K562 (cell line): ENCODE measurements around the gene C12orf60. TPM values are rescaled to one million over a fixed set of nuclear protein-coding genes. Genes with fewer than 3 reads are reported as not detected.

ENCODE experiments used
- ATAC-seq: fragments of 200-7000 bp; cut with Tn5 transposase; 3 replicates; pipeline ENCODE4 v1.9.1; 2020; ENCODE audit warnings: moderate library complexity
- BruUV-seq: library from RNA; stranded (reverse); fragments of 400-500 nt; replicated peaks from 2 replicates; lab custom pipeline; 2021; lab: Mats Ljungman, UMichigan
- CTCF ChIA-PET: fragments of 300-600 bp; formaldehyde crosslinking; extraction: SDS; loops from one replicate; lab custom pipeline; 2021; ENCODE audit warnings: low intra/inter-chr PET ratio; lab: Yijun Ruan, JAX
- POLR2A ChIA-PET: fragments of 300-600, 350-650 bp; sonication (Branson Sonifier 250); formaldehyde crosslinking; extraction: SDS; loops from one replicate; lab custom pipeline; 2021; ENCODE audit warnings: antibody characterized with exemption, inconsistent platforms; lab: Yijun Ruan, JAX
- DNase-seq, 4 experiments: peaks; one replicate each; pipeline versions ENCODE4 v3.0.0 to v3.0.0-alpha.2; 2011 to 2018; ENCODE audit warnings: low spot score in 3 of 4, mixed read lengths in 3 of 4; ENCODE audit errors: extremely low read depth in 1 of 4
- FAIRE-seq: peaks from 2 replicates; lab custom pipeline; 2011; peaks lifted over from hg19 to GRCh38; lab: Jason Lieb, UNC
- H2AFZ ChIP-seq: 2 replicates; pipeline ENCODE4 v1.6.0; 2011; ENCODE audit warnings: low read depth, low read length, control low read depth, inconsistent platforms
- H3K27ac ChIP-seq: fragments of 200-600 bp; 3 replicates; pipeline ENCODE4 v1.8.0; 2011; ENCODE audit warnings: low read depth, mild to moderate bottlenecking, control low read depth, inconsistent platforms, low read length, moderate library complexity, mixed read lengths; ENCODE audit errors: extremely low read depth
- H3K27me3 ChIP-seq, 2 experiments: fragments of 300-600 bp in 1 of 2; 2 replicates in 1 of 2; 3 replicates in 1 of 2; pipeline versions ENCODE4 v1.6.0 to v1.8.0; 2011; ENCODE audit warnings: inconsistent platforms in 2 of 2, low read length in 2 of 2, mild to moderate bottlenecking in 1 of 2, mixed read lengths in 1 of 2, moderate library complexity in 1 of 2; ENCODE audit not compliant: control insufficient read depth in 2 of 2, insufficient read depth in 2 of 2
- H3K36me3 ChIP-seq: fragments of 300-600 bp; 3 replicates; pipeline ENCODE4 v1.8.0; 2011; ENCODE audit warnings: mild to moderate bottlenecking, low read length, inconsistent platforms; ENCODE audit not compliant: control insufficient read depth, insufficient read depth
- H3K4me1 ChIP-seq, 2 experiments: fragments of 200-600 bp in 1 of 2; replicated peaks in 1 of 2; 2 replicates in 1 of 2; 3 replicates in 1 of 2; pipeline versions ENCODE4 v1.5.1 to v1.8.0; 2011; ENCODE audit warnings: inconsistent platforms in 2 of 2, low read length in 2 of 2, mild to moderate bottlenecking in 1 of 2, mixed read lengths in 1 of 2, moderate library complexity in 1 of 2; ENCODE audit not compliant: control insufficient read depth in 2 of 2, insufficient read depth in 2 of 2
- H3K4me2 ChIP-seq: 2 replicates; pipeline ENCODE4 v1.6.1; 2011; ENCODE audit warnings: low read length, control low read depth, inconsistent platforms, mixed read lengths; ENCODE audit not compliant: insufficient read depth
- H3K4me3 ChIP-seq: fragments of 200-600 bp; sonication (generic), shearing (Covaris generic); 2 replicates; pipeline ENCODE4 v1.5.1; 2016; ENCODE audit warnings: control low read depth, inconsistent platforms
- H3K79me2 ChIP-seq: fragments of 200-600 bp; 3 replicates; pipeline ENCODE4 v1.8.0; 2011; ENCODE audit warnings: low read length, inconsistent platforms; ENCODE audit not compliant: control insufficient read depth, insufficient read depth
- H3K9ac ChIP-seq, 2 experiments: 2 replicates each; pipeline versions ENCODE4 v1.6.0 to v1.6.1; 2011; ENCODE audit warnings: low read depth in 2 of 2, low read length in 2 of 2, control low read depth in 1 of 2, inconsistent platforms in 1 of 2, mild to moderate bottlenecking in 1 of 2, mixed read lengths in 1 of 2; ENCODE audit not compliant: insufficient read depth in 1 of 2
- H3K9me1 ChIP-seq: one replicate; pipeline ENCODE4 v1.6.0; 2011; ENCODE audit warnings: inconsistent platforms, mild to moderate bottlenecking, low read length, moderate library complexity; ENCODE audit not compliant: control insufficient read depth, insufficient read depth
- H3K9me3 ChIP-seq: replicated peaks from 2 replicates; pipeline ENCODE4 v1.5.1; 2011; ENCODE audit warnings: low read depth, low read length, inconsistent platforms; ENCODE audit not compliant: control insufficient read depth, insufficient read depth
- H4K20me1 ChIP-seq: replicated peaks from 2 replicates; pipeline ENCODE4 v1.6.1; 2011; ENCODE audit warnings: low read length, inconsistent platforms, mixed read lengths; ENCODE audit not compliant: control insufficient read depth, insufficient read depth
- ASH1L ChIP-seq: fragments of 450-650 bp; IDR thresholded peaks from 2 replicates; pipeline ENCODE4 v1.6.1; 2018; ENCODE audit warnings: borderline replicate concordance, mild to moderate bottlenecking, low read depth; ENCODE audit not compliant: partially characterized antibody
- CHAMP1 ChIP-seq: fragments of 450-650 bp; IDR thresholded peaks from 2 replicates; pipeline ENCODE4 v1.6.1; 2016; ENCODE audit warnings: mild to moderate bottlenecking
- CHCHD3 ChIP-seq: fragments of 250-450 bp; sonication (Bioruptor Pico); IDR thresholded peaks from 2 replicates; pipeline ENCODE4 v2.1.2; 2022; ENCODE audit warnings: mild to moderate bottlenecking
- KAT7 ChIP-seq: sonication (generic); formaldehyde crosslinking; IDR thresholded peaks from 2 replicates; pipeline ENCODE4 v1.8.0; 2022; ENCODE audit warnings: missing genetic modification reagents, mild to moderate bottlenecking, borderline replicate concordance
- LCOR ChIP-seq: sonication (generic); formaldehyde crosslinking; IDR thresholded peaks from 2 replicates; pipeline ENCODE4 v1.8.0; 2022; ENCODE audit warnings: mild to moderate bottlenecking, missing genetic modification reagents
- MTA1 ChIP-seq: fragments of 450-650 bp; IDR thresholded peaks from 2 replicates; pipeline ENCODE4 v1.6.1; 2017; ENCODE audit warnings: borderline replicate concordance
- PPARD ChIP-seq: fragments of 250-450 bp; sonication (Bioruptor Pico); IDR thresholded peaks from 2 replicates; pipeline ENCODE4 v1.8.0; 2022; ENCODE audit warnings: inconsistent platforms, mild to moderate bottlenecking, moderate library complexity
- RAD21 ChIP-seq, 2 experiments: fragments of 250-450 bp in 1 of 2; fragments of 450-650 bp in 1 of 2; sonication (Bioruptor Pico) in 1 of 2; formaldehyde crosslinking in 1 of 2; IDR thresholded peaks in 1 of 2; conservative IDR thresholded peaks in 1 of 2; 2 replicates each; pipeline versions ENCODE4 v1.4.0 to v1.8.0; 2020 to 2022; ENCODE audit warnings: mild to moderate bottlenecking in 2 of 2, moderate library complexity in 1 of 2
- RCOR1 ChIP-seq, 2 experiments: IDR thresholded peaks; 2 replicates each; pipeline ENCODE4 v1.6.1; 2012; ENCODE audit warnings: low read depth in 2 of 2, low read length in 2 of 2, borderline replicate concordance in 1 of 2, improper control_type of control experiment in 1 of 2
- SMARCB1 ChIP-seq: IDR thresholded peaks from 2 replicates; pipeline ENCODE4 v1.6.1; 2011; ENCODE audit warnings: improper control_type of control experiment, low read depth; ENCODE audit not compliant: insufficient read length
- SRSF3 ChIP-seq: fragments of 200-400 bp; formaldehyde crosslinking; IDR thresholded peaks from 2 replicates; pipeline ENCODE4 v1.6.1; 2016; ENCODE audit warnings: mild to moderate bottlenecking, low read length, moderate library complexity; ENCODE audit not compliant: insufficient read depth
- TRIM24 ChIP-seq, 2 experiments: fragments of 450-650 bp; IDR thresholded peaks; 2 replicates each; pipeline ENCODE4 v1.6.1; 2016
- ZC3H4 ChIP-seq: sonication (generic); formaldehyde crosslinking; IDR thresholded peaks from 2 replicates; pipeline ENCODE4 v1.9.0; 2021; ENCODE audit warnings: missing genetic modification reagents, borderline replicate concordance
- WGBS: fragments of 100-300 bp; shearing (Covaris generic); methylation state at CpG from one replicate; pipeline ENCODE4 v1.1.6; 2016; ENCODE audit warnings: low coverage, mixed read lengths; ENCODE audit not compliant: insufficient coverage; ENCODE audit errors: missing lambda C conversion rate; 5-methylcytosine and 5-hydroxymethylcytosine counted together
- in situ Hi-C: fragments of 300-500 bp; cut with MboI; formaldehyde crosslinking; loops from 4 replicates; pipeline ENCODE4 v1.15.0; 2018; ENCODE audit warnings: inconsistent platforms, mixed read lengths
- intact Hi-C: fragments of 100-400 bp; cut with micrococcal nuclease; formaldehyde crosslinking; loops from 2 replicates; pipeline ENCODE4 v1.14.2; 2022
- polyA plus RNA-seq, 8 experiments: library from polyadenylated mRNA; depleted of rRNA in 4 of 8; stranded (reverse) in 5 of 8; unstranded in 3 of 8; fragments of >200 nt; fragmentation: Nextera tagmentation in 2 of 8; fragmentation: Illumina TruSeq in 1 of 8; extraction: Ambion mirVana in 2 of 8; extraction: Trizol in 1 of 8; gene quantifications; 2 replicates each; pipeline versions ENCODE4 v1.2.1 to v1.2.3, GENCODE V29; 2011 to 2014; ENCODE audit warnings: inconsistent platforms in 1 of 8, missing spikeins in 1 of 8
- total RNA-seq, 7 experiments: library from RNA; depleted of rRNA in 6 of 7; stranded (reverse); fragments of >200 nt in 6 of 7; fragmentation: Illumina TruSeq in 2 of 7; extraction: Trizol in 2 of 7; gene quantifications; 2 replicates each; pipeline versions ENCODE4 v1.2.1 to v1.2.3, GENCODE V29; 2011 to 2021; ENCODE audit warnings: low replicate concordance in 1 of 7
- TF ChIP-seq, protein P1 (sequence below): fragments of 450-650 bp; conservative IDR thresholded peaks from 2 replicates; pipeline ENCODE4 v1.6.1; 2016; ENCODE audit warnings: missing genetic modification characterization, low read depth, mild to moderate bottlenecking, missing compliant biosample characterization, moderate library complexity

C12orf60 gene
- total and polyA plus RNA-seq, 9 of the 15 experiments (the other 6 are each of a cell fraction or from before 2014, with no cell fraction given) = 0.41 to 4.4 (median 2.5) TPM

- no peak for ATAC-seq
- no peak overlapping the region for H3K9ac ChIP-seq
- FAIRE-seq = no peak
- H3K9me3 ChIP-seq = no peaks in the 10 kb centered on the region
- in situ Hi-C loops (no loop called here), intact Hi-C loops (no loop called here)
- no TSS peak for BruUV-seq
- H3K27me3 ChIP-seq = peaks cover 0 to 14% of the 10 kb centered on the region in 2 experiments; a peak in 2 of 5 replicates
- no peak overlapping the region for H2AFZ ChIP-seq
- no peak for TF ChIP-seq RAD21 (CRISPR knock-in tag; conservative IDR thresholded peaks at IDR 0.05 in 1 of 2, IDR thresholded peaks at IDR 0.05 in 1 of 2)
- TF ChIP-seq MTA1 = no peak
- TF ChIP-seq SMARCB1 = no peak
- no peak for TF ChIP-seq PPARD
- TF ChIP-seq, protein P1, sequence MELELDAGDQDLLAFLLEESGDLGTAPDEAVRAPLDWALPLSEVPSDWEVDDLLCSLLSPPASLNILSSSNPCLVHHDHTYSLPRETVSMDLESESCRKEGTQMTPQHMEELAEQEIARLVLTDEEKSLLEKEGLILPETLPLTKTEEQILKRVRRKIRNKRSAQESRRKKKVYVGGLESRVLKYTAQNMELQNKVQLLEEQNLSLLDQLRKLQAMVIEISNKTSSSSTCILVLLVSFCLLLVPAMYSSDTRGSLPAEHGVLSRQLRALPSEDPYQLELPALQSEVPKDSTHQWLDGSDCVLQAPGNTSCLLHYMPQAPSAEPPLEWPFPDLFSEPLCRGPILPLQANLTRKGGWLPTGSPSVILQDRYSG = no peak
- TF ChIP-seq RCOR1 (IDR thresholded peaks at IDR 0.05; ENCODE audit: borderline replicate concordance in 1 of 2, low read depth in 2 of 2, low read length in 2 of 2) = no peak
- TF ChIP-seq CHAMP1 = no peak
- no peak for TF ChIP-seq ASH1L
- no peak for TF ChIP-seq CHCHD3
- TF ChIP-seq LCOR (CRISPR knock-in tag) = no peak
- TF ChIP-seq ZC3H4 (CRISPR knock-in tag) = no peak
- TF ChIP-seq SRSF3 = no peak
- no peak for TF ChIP-seq KAT7 (CRISPR knock-in tag)
- TF ChIP-seq TRIM24 (IDR thresholded peaks at IDR 0.05) = no peak
- no peak overlapping the region for H3K4me3 ChIP-seq
- no peak for DNase-seq
- H3K36me3 ChIP-seq = no peaks in the 10 kb centered on the region
- H3K27ac ChIP-seq = no peak overlapping the region
- no peaks in the 10 kb centered on the region for H4K20me1 ChIP-seq
- WGBS = 56% methylated on average over 31 of the region's 67 CpGs
- no peaks in the 10 kb centered on the region for H3K9me1 ChIP-seq
- CTCF ChIA-PET = no interaction called here
- no peaks in the 10 kb centered on the region; a peak in 1 of 5 replicates for H3K4me1 ChIP-seq
- no peaks in the 10 kb centered on the region for H3K79me2 ChIP-seq
- no peak overlapping the region for H3K4me2 ChIP-seq
- POLR2A ChIA-PET = no interaction called here
These were observed 29.2 kb upstream of the C12orf60 start for GRCh38 chr12:14774074-14774905.
